Measurements from ENCODE around the gene NOS1AP.

GRCh38 chr1:162357681-162358266 is 288.3 kb downstream of the NOS1AP start:
- TF ChIP-seq, protein P1, sequence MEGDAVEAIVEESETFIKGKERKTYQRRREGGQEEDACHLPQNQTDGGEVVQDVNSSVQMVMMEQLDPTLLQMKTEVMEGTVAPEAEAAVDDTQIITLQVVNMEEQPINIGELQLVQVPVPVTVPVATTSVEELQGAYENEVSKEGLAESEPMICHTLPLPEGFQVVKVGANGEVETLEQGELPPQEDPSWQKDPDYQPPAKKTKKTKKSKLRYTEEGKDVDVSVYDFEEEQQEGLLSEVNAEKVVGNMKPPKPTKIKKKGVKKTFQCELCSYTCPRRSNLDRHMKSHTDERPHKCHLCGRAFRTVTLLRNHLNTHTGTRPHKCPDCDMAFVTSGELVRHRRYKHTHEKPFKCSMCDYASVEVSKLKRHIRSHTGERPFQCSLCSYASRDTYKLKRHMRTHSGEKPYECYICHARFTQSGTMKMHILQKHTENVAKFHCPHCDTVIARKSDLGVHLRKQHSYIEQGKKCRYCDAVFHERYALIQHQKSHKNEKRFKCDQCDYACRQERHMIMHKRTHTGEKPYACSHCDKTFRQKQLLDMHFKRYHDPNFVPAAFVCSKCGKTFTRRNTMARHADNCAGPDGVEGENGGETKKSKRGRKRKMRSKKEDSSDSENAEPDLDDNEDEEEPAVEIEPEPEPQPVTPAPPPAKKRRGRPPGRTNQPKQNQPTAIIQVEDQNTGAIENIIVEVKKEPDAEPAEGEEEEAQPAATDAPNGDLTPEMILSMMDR (IDR thresholded peaks at IDR 0.05), result peak in 5 of 7 experiments; percentile 10 to 32 (median 22)
- no peak for TF ChIP-seq POLR2A (IDR thresholded peaks at IDR 0.05)

All from body of pancreas (tissue), 4 donors.